Limb (tissue), 2 donors: Measurements from ENCODE around the gene CNTD1.
"Not testable (repeated sequence)": the region's sequence is repeated elsewhere in the genome, so short reads cannot be mapped to it uniquely, and the experiment has no call there.

Experiments
- DNase-seq, 2 donors: peaks; one replicate each; pipeline ENCODE4 v3.0.0-alpha.2; 2016; ENCODE audit errors: extremely low spot score in 2 of 2

The CNTD1 gene

DNA sequence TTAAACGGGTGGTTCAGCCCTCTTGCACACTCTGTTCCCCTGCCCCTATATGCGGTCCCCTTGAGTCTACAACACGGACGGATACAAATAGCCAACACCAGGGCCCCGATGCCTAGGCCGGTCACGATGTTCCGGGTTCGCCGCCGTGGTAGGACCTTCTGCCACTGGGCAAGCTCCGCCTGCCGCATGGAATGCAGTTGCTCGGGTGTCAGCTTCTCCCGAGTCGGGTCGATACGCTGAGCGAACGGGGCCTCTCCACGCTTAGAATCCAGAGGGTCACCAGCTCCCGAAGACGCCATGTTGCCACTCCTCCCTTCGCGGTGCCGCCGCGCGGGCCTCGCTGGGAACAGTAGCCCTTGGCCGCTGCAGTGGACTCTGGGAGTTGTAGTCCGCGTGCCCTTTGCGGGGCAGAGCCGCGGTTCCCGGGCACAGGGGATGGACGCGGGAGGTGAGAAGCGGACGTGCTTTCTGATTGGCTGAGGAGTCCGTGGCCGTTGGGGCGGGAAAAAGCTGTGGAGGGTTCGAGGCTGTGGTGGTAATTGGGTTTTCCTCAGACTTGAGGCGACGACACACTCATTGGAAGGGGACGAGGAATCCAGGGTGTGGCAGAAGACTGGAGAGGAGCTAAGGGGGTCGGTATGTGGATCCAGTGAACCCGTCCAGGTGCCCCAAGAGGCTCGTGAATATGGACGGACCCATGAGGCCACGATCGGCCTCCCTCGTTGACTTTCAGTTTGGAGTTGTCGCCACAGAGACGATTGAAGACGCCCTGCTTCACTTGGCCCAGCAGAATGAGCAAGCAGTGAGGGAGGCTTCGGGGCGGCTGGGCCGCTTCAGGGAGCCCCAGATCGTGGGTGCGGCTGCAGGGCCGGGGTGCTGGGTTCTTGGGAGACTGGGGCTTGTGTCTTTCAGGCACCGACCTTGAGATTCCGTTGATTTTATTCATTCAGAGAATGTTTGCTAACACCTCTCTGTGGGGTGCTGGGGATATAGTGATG, at the start of gene CNTD1, which contains the start of gene COA3:
TSS of gene CNTD1 (plus strand) at position 479 of the 998 bp plus-strand sequence. CDS start at position 686, 207 bp downstream.
TSS of gene COA3 (minus strand) at position 322 of the 998 bp plus-strand sequence. CDS start at position 299, 23 bp downstream.
- peak; percentile 82 to 91 for DNase-seq

DNA sequence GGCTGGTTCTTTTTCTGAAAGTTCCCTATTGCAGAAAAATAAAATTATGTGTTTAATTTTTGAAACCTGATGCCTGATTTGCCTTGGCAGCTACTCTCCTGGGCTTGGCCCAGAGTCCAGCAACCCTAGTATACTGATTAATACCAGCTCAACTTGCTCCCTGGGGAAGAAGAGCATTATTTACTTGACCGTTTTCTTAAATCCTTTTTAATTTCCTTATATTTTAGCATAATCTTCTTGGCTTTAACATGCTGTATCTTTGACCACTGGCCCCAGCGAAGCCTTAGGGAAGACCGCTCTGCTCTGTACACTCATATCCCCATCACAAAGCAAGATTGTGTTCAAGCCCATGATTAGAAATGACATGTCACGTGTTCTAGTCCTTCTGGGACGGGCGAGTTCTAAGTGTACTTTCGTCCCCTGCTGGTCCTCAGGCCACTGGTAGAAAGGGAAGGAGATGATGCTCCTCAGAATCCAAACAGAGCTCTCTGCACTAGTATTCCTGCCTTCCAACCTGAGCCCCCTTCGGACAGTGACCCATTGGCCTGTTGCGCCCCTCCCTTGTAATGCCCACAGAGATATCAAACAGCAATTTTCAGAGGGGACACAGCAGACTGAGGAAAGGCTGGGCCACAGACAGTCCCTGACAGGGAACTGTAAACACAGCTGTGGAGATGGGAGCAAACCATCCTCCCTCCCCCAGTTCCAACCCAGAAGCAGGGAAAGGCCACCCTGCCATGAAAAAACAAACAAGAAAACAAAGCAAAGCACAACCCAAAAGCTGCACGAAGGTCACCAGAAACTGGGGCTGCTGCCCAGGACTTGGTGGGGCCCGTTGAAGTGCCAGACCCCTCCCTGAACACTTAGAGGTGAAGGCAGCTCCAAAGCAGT, 49.5 kb upstream of the CNTD1 start:
- no peak for DNase-seq

DNA sequence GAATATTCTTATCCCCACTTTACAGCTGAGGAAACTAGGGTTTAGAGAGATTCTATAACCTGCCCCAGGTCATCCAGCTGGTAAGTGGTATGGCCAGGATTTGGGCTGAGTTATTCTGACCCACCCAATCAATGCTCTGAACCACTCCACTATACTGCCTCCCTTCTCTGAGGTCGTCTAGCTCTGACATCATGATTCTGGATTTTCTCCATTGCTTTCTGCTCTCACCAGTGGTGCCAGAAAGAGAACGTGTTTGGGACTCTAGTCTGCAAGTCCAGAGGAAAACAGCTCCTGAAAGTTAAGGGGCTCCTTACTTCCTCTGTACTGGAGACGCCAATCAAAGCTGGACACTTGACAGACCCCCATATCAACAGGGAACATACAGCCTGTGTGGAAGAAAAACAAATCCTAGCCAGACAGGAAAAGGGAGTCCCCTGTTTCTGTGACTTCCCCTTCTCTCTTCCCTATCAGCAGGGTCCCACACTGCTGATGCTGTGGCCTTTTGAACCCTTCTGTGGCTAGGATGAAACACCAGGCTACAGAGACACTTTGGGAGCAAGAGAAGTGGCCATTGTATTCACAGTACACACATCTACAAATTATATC, 47.8 kb upstream of the CNTD1 start:
- no peak for DNase-seq

- DNase-seq: no peak
Observed at GRCh38 chr17:42751628-42752027, 47.0 kb upstream of the CNTD1 start.

DNA sequence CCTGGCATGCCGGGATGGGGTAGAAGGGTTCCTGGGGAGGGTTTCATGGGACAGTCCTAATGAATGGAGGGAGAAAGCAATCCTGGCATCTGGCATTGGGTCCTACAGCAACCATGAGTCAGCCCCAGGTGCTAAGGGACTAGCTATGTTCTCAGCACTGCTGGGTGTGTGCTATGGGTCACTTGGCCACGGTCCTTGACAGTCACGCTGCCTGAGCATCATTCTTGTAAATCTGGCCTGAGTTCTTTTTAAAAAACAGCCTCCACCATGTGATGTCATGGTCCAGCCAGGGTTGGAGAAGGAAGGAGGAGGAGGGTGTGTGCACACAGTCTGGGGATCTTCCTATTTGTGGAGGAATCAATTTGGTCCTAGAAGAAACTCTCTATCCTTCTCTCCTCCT, 43.9 kb upstream of the CNTD1 start:
- DNase-seq: no peak

- DNase-seq: no peak
Observed at GRCh38 chr17:42759982-42760651, 38.5 kb upstream of the CNTD1 start.

DNA sequence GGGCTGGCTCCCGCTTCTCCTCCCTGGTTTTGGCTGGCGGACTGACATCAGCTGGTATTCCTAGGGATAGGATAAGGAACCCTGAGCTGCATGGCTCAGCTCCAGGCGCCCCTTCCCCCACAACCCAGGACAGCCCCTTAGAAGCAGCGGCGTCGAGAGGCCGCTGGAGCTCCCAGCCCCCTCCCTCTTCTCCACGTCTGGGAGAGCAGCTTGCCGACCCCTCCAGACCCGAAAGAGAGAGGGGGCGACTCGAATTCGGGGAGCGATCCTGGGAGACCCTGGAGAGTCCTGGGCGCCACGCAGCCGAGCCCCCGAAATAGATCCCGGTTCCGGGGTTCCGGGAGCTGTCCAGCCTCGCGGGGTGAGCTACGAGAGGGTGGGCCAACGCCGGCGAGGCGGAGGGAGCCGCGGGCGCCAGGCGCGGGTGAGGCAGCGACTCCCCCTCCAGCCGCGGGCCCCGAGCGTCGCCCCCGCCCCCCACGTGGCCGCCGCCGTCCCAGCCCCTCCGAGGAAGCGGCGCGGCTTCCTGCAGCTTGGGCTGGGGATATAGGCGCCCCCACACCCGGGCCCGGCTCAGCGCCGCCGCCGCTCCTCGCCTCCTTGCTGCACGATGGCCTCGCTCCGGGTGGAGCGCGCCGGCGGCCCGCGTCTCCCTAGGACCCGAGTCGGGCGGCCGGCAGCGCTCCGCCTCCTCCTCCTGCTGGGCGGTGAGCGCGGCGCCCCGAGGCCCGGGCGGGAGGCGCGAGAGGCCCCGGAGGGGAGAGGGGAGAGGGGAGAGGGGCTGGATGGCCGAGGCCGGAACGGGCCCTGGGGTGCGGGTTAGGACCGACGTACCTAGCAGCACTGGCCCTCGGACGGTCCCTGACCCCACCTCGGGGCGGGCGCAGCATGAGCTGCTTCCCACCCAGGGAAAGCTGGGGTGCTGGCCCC, 37.7 kb upstream of the CNTD1 start, which contains the start of gene RAMP2:
TSS of gene RAMP2 (plus strand) at position 576 of the 930 bp plus-strand sequence. CDS start at position 611, 35 bp downstream.
- peak in 1 of 2 donors; percentile 74 for DNase-seq

- no peak for DNase-seq
Observed at GRCh38 chr17:42761638-42762037, 37.0 kb upstream of the CNTD1 start.

DNA sequence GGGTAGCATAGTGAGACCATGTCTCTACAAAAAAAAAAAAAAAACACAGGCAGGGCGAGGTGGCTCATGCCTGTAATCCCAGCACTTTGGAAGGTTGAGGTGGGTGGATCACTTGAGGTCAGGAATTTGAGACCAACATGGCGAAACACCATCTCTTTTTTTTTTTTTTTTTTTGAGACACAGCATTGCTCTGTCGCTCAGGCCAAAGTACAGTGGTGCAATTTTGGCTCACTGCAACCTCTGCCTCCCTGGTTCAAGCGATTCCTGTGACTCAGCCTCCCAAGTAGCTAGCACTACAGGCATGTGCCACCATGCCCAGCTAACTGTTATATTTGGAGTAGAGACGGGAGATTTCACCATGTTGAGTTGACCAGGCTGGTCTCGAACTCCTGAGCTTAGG, 32.5 kb upstream of the CNTD1 start:
- DNase-seq: no peak

DNA sequence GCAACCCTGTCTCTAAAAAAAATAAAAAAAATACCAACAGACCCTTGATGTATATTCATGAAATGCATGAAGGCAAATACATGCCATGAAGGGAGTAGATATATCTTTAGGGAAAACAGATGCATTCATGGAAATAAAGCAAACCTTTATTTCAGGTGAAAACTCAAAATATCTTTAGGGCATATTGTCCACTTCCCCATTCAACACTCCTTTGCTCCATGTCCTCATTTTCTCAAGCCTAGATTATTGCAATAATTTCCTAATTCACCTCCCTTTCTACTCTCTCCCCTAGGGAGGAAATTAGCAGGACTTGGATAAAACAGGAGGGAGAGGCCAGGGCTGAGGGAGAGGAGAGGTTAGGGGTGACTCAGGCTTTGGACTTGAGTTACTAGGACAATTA, 31.1 kb upstream of the CNTD1 start:
- no peak for DNase-seq

DNA sequence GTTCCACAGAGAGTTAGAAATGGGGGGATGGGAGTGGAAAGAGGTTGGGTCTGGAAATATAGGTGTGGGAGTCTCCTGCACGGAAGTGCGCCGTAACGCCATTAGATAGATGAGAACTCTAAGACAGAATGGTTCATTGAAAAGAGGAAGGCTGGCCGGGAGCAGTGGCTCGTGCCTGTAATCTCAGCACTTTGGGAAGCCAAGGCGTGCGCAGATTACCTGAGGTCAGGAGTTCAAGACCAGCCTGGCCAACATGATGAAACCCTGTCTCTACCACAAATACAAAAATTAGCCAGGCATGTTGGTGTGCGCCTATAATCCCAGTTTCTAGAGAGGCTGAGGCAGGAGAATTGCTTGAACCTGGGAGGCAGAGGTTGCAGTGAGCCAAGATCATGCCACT, 30.7 kb upstream of the CNTD1 start:
- not testable (repeated sequence) for DNase-seq

GRCh38 chr17:42769964-42770363, 28.7 kb upstream of the CNTD1 start:
- DNase-seq: not testable (repeated sequence)

GRCh38 chr17:42772945-42773289, 25.7 kb upstream of the CNTD1 start:
- no peak for DNase-seq

GRCh38 chr17:42773290-42774035, 25.2 kb upstream of the CNTD1 start, which contains the start of gene VPS25:
TSS of gene VPS25 (plus strand) at chr17:42773449. CDS start at chr17:42773476, 27 bp downstream.
- DNase-seq: peak; percentile 83 to 85

GRCh38 chr17:42774066-42774745, 24.5 kb upstream of the CNTD1 start:
- no peak for DNase-seq

- no peak for DNase-seq
Observed at GRCh38 chr17:42775534-42776098, 23.0 kb upstream of the CNTD1 start.

GRCh38 chr17:42778570-42778969, 20.1 kb upstream of the CNTD1 start:
- DNase-seq: no peak
